PC-9 (cell line): Measurements from ENCODE around the gene SHISA4.
A peak's percentile ranks its signal among the peaks of the same experiment; 100 is the strongest.

ENCODE experiments used
- EZH2 ChIP-seq: fragments of 200-600 bp; sonication (generic); IDR thresholded peaks from 2 replicates; pipeline ENCODE4 v1.8.0; 2017; ENCODE audit warnings: antibody characterized with exemption, low read depth
- TF ChIP-seq, protein P1 (sequence below): fragments of 200-600 bp; sonication (generic); conservative IDR thresholded peaks from 2 replicates; pipeline ENCODE4 v1.6.1; 2017; ENCODE audit warnings: mixed run types, antibody characterized with exemption, mild to moderate bottlenecking, moderate library complexity

- TF ChIP-seq, protein P1, sequence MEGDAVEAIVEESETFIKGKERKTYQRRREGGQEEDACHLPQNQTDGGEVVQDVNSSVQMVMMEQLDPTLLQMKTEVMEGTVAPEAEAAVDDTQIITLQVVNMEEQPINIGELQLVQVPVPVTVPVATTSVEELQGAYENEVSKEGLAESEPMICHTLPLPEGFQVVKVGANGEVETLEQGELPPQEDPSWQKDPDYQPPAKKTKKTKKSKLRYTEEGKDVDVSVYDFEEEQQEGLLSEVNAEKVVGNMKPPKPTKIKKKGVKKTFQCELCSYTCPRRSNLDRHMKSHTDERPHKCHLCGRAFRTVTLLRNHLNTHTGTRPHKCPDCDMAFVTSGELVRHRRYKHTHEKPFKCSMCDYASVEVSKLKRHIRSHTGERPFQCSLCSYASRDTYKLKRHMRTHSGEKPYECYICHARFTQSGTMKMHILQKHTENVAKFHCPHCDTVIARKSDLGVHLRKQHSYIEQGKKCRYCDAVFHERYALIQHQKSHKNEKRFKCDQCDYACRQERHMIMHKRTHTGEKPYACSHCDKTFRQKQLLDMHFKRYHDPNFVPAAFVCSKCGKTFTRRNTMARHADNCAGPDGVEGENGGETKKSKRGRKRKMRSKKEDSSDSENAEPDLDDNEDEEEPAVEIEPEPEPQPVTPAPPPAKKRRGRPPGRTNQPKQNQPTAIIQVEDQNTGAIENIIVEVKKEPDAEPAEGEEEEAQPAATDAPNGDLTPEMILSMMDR = peak; percentile 98
- TF ChIP-seq EZH2 = no peak
Observed at GRCh38 chr1:201895913-201896807, 7.5 kb downstream of the SHISA4 start.
